Measurements from ENCODE around the gene HSPB2. TPM values are rescaled to one million over a fixed set of nuclear protein-coding genes. Genes with fewer than 3 reads are reported as not detected.

Gene HSPB2
- total RNA-seq, 4 donors from 2014 or later, result 1.4 to 3.6 (median 2.4) TPM

GRCh38 chr11:111934306-111934705 is 21.8 kb downstream of the HSPB2 start:
- no peak for TF ChIP-seq CTCF (IDR thresholded peaks at IDR 0.05; ENCODE audit: low read depth)

- TF ChIP-seq CTCF (IDR thresholded peaks at IDR 0.05; ENCODE audit: low read depth), result no peak
Observed at GRCh38 chr11:111935317-111936039, 22.9 kb downstream of the HSPB2 start.

DNA sequence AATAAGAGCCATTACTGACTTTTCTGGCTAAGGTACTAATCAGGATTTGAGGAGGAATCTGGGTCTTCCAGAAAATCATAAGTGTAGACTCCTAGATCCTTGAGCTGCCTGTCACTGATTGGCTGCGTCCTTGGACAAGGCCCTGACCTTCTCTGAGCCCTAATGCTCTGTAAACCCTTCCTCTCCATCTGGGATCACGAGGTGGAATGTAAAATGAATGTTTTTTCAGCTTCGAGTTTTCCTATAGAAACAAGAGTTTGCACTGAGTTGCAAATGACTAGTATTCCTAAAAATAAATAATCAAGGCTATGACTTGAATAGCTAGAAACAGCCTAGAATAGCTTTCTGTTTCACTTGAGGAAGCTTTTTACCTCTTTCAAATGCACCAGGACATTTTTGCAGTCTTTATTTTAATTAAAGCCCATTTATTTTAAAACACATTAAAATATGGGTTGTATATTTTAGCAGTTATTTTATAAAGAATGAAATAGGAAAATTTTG is 23.6 kb downstream of the HSPB2 start:
- TF ChIP-seq CTCF (IDR thresholded peaks at IDR 0.05; ENCODE audit: low read depth), result no peak

DNA sequence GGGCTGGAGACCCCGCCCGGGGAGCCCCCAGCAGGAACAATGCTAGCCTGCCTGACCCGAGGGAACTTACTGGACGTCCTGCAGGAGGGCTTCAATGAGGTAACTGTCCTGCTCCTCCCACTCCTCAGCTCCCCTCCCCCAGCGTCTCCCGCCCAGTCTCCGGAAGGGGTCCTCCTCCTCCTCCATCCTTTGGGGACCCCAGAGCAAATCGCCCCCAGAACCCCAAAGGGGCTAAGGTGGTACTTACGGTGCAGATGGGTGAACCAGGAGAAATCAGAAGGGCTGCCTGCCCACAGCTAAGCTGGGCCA is 24.9 kb downstream of the HSPB2 start:
- no peak for TF ChIP-seq CTCF (IDR thresholded peaks at IDR 0.05; ENCODE audit: low read depth)

DNA sequence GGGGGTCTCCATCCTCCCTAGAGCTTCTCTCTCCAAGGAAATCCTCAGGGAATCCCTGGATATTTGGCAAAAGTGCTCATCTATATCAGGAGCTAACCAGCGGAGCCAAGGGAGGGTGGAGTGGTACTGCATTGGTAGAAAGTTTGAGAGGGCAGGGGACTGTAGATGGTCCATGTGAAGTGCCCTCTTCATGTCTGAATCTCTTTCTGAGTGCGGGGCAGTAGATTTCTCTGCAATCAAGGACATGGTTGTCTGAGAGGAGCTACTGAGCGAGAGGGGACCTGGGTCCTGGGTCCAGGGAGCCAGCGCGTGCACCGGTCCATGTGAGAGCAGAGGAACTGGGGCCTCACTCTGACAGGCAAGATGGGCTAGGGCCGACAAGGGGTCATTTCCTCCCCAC is 25.3 kb downstream of the HSPB2 start:
- TF ChIP-seq CTCF (IDR thresholded peaks at IDR 0.05; ENCODE audit: low read depth), result no peak

GRCh38 chr11:111938687-111939160 is 26.2 kb downstream of the HSPB2 start:
- TF ChIP-seq CTCF (IDR thresholded peaks at IDR 0.05; ENCODE audit: low read depth), result no peak

- no peak for TF ChIP-seq CTCF (IDR thresholded peaks at IDR 0.05; ENCODE audit: low read depth)
Observed at GRCh38 chr11:111939836-111940604, 27.5 kb downstream of the HSPB2 start.
